Measurements from ENCODE around the gene TEN1. TPM values are rescaled to one million over a fixed set of nuclear protein-coding genes. Genes with fewer than 3 reads are reported as not detected.

Gene TEN1
- total and polyA plus RNA-seq, 5 donors, result 8.5 to 22.5 (median 10.9) TPM

DNA sequence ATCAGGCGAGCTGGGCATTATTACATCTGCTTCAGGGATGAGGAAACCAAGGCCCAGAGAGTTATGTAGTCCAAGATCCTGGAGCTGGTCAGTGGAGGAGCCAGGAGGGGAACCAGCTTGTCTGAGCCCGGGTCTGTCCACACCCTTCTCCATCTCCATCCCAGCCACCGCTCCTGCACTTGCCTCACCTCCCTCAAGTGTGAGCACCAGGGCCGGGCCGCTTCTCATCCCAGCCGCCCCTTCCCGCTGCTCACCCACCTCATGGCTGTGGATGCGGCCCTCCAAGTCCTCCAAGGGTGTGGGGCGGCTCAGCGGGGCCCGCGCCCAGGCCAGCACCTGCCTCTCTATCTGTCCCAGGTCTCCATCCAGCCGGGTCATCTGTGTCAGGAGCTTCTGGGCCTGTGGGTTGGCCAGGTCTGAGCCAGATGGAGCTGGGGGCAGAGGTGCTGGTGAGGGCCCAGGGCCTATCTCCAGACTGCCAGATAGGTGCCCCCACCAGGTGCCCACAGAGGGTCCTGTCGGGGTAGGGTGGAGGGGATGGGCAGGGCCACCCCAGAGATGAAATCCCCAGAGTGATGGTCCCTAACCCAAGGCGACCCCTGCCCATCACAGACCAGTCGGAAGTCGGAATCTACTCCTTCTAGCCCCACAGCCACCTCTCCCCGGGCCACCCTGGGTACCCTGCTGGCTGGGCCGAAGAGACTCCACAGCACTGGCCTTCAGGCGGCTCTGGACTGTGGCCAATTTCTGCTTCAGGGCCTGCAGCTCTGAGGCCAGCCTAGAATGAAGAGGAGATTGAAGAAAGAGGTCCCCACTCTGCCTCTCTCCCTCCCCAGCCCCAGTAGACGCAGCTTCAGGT lies 38.7 kb downstream of the TEN1 start:
- Histone ChIP-seq H3K4me1 (ENCODE audit: control insufficient read depth, insufficient read depth, low read length) (no peaks in the 10 kb centered on the region), H3K9me3 (ENCODE audit: control insufficient read depth, low read length) (no peaks in the 10 kb centered on the region), H3K27me3 (ENCODE audit: control insufficient read depth, insufficient read depth) (no peaks in the 10 kb centered on the region), H3K27ac (ENCODE audit: low read length) (no peak overlapping the region), H3K4me3 (ENCODE audit: low read length) (no peak overlapping the region)
- ATAC-seq (no peak), DNase-seq (peak in 2 of 3 donors; percentile 39 to 50)
- intact Hi-C loops (cut with DNase I), result loop anchor here in 3 of 4 donors (10.0 kb wide), 1 partner anchor 277 kb away; no protein-coding TSS in a partner anchor
- WGBS, result 87% methylated on average over 21 of the region's 21 CpGs

DNA sequence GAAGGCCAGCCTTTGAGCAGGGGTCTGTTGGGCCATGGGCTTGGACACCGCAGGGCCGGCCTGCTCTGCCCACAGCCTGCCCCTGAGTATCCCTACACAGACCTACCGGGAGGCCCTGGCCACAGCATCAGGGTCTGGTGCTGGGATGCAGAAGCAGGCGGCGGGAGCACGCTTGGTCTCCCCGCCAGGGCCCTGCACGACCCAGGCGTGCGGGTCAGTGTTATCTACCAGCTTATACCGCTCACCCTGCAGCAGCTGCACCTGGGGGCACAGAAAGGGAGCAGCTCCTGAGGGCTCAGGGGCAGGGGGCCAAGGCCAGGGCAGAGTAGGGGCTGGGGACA lies 39.3 kb downstream of the TEN1 start:
- Histone ChIP-seq H3K4me3 (ENCODE audit: low read length) (no peak overlapping the region), H3K9me3 (ENCODE audit: control insufficient read depth, low read length) (no peaks in the 10 kb centered on the region), H3K27ac (ENCODE audit: low read length) (no peak overlapping the region), H3K4me1 (ENCODE audit: control insufficient read depth, insufficient read depth, low read length) (no peaks in the 10 kb centered on the region), H3K27me3 (ENCODE audit: control insufficient read depth, insufficient read depth) (no peaks in the 10 kb centered on the region)
- ATAC-seq, result no peak
- WGBS, result 79% methylated on average over 11 of the region's 11 CpGs
- intact Hi-C loops (cut with DNase I), result loop anchor here in 3 of 4 donors (10.0 kb wide), 1 partner anchor 276 kb away; no protein-coding TSS in a partner anchor
- DNase-seq, result peak in 1 of 3 donors; percentile 23

DNA sequence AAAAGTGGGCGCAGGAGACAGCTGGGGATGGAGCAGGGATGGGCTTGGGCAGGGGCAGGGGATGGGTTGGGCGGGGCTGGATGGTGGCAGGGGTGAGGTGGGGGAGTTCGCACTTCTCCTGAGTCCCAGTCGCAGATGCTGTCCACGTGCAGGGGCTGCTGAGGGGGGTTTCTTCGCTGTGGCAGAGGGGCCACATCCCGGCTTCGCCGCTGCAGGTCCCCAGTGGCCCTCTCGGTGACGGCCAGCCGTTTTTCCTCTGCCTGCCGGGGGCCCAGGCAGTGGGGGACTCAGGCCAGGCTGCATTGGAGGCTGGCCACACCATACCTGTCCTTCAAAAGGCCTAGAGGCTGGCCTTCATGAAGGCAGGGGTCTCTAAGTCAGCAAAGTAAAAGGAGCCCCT lies 39.8 kb downstream of the TEN1 start:
- H3K4me1 ChIP-seq (ENCODE audit: control insufficient read depth, insufficient read depth, low read length), result no peaks in the 10 kb centered on the region
- DNase-seq (no peak), ATAC-seq (no peak)
- no peaks in the 10 kb centered on the region for H3K9me3 ChIP-seq (ENCODE audit: control insufficient read depth, low read length)
- no peaks in the 10 kb centered on the region for H3K27me3 ChIP-seq (ENCODE audit: control insufficient read depth, insufficient read depth)
- H3K4me3 ChIP-seq (ENCODE audit: low read length), result no peak overlapping the region
- 81% methylated on average over 13 of the region's 13 CpGs for WGBS
- no peak overlapping the region for H3K27ac ChIP-seq (ENCODE audit: low read length)
- intact Hi-C loops (cut with DNase I), result loop anchor here in 3 of 4 donors (10.0 kb wide), 1 partner anchor 276 kb away; no protein-coding TSS in a partner anchor

DNA sequence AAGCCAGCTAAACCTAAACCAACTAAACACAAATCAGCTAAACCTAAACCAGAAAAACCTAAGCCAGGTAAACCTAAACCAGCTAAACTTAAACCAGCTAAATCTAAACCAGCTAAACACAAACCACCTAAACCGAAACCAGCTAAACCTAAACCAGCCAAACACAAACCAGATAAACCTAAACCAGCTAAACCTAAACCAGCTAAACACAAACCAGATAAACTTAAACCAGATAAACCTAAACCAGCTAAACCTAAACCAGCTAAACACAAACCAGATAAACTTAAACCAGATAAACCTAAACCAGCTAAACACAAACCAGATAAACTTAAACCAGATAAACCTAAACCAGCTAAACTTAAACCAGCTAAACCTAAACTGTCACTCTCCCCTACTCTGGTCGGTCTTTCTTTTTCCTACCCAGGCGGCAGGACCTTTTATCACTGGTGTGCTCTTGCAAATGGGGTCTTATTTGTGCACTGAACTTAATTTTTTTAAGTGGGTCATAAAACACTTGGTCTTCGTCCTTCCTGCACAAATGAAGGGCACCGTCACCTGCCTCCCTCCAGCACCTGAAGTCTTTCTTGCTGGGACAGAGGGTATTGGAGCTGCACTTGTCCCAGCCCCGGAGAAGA lies 40.9 kb downstream of the TEN1 start:
- H3K27me3 ChIP-seq (ENCODE audit: control insufficient read depth, insufficient read depth), result no peaks in the 10 kb centered on the region
- no peaks in the 10 kb centered on the region for H3K9me3 ChIP-seq (ENCODE audit: control insufficient read depth, low read length)
- ATAC-seq, result no peak
- H3K4me3 ChIP-seq (ENCODE audit: low read length), result no peak overlapping the region
- intact Hi-C loops (cut with DNase I), result loop anchor here in 3 of 4 donors (10.0 kb wide), 1 partner anchor 275 kb away; no protein-coding TSS in a partner anchor
- WGBS, result 84% methylated on average over 6 of the region's 6 CpGs
- DNase-seq, result peak in 1 of 3 donors; percentile 1
- H3K27ac ChIP-seq (ENCODE audit: low read length), result no peak overlapping the region
- H3K4me1 ChIP-seq (ENCODE audit: control insufficient read depth, insufficient read depth, low read length), result no peaks in the 10 kb centered on the region

DNA sequence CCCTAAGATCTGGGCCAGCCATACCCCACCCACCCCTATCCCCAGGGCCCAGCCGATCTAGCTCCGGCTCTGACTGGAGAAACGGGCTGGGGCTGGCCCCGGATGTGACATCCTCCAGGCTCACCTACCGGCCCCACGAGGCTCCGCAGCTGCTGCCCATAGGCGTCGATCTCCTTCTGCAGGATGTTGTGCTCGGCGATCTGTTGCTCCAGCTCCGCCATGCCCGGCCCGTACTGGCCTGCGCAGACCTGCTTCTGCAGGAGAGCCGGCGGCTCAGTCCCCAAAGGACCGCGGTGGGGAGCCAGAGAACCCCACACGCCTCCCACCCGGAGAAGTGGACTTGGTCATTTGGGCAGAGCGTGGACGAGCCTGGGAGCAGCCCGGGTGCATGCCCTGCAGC lies 43.2 kb downstream of the TEN1 start:
- intact Hi-C loops (cut with DNase I), result no loop called here
- H3K4me1 ChIP-seq (ENCODE audit: control insufficient read depth, insufficient read depth, low read length), result no peaks in the 10 kb centered on the region
- H3K4me3 ChIP-seq (ENCODE audit: low read length), result no peak overlapping the region
- no peaks in the 10 kb centered on the region for H3K27me3 ChIP-seq (ENCODE audit: control insufficient read depth, insufficient read depth)
- WGBS, result 74% methylated on average over 24 of the region's 24 CpGs
- ATAC-seq (no peak), DNase-seq (peak in 2 of 3 donors; percentile 45 to 46)
- H3K9me3 ChIP-seq (ENCODE audit: control insufficient read depth, low read length), result no peaks in the 10 kb centered on the region
- H3K27ac ChIP-seq (ENCODE audit: low read length), result no peak overlapping the region

DNA sequence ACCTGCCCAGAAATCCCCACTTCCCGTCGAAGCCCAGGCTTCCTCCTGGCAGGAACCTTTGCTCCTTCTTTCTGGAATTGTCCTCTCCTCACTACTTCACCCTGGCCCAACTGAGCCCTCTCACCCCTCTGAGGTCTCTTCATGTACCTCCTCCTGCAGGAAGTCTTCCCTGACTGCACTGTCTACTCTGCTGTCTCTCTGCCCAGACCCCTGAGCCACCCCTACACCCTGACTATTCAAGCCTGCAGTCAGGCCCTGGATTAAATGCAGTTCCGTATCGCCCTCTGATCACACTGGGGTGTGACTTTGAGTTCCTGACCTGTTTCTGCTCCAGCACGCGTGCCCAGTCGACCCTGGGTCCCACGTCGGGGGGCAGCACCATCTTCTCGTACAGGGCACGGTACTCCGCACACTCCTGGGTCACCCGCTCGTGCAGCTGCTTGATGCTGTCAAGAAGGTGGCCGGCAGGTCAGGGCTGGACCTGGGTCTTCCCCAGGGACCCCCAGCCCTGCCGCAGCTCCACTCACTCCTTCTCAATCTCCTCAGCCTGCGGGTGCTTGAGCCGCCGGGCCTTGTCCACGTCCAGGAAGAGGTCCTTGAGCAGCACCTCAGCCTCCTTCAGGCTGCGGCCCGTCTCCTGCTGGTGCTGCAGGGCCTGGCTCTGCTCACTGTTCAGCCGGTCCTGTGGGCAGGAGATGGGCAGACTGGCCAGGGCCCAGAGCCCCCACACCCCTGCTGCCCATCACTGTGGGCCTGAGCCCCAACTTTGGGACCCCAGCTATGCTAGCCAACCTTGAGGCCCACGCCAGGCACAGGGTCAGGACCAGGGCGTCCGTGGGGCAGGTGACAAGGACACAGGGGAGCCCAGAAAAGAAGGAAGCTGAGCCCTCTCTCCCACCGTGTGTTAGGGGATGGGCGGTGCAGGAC lies 44.2 kb downstream of the TEN1 start:
- peak in 2 of 3 donors; percentile 19 to 42 for DNase-seq
- Histone ChIP-seq H3K4me3 (ENCODE audit: low read length) (no peak overlapping the region), H3K27ac (ENCODE audit: low read length) (no peak overlapping the region), H3K27me3 (ENCODE audit: control insufficient read depth, insufficient read depth) (no peaks in the 10 kb centered on the region), H3K9me3 (ENCODE audit: control insufficient read depth, low read length) (no peaks in the 10 kb centered on the region), H3K4me1 (ENCODE audit: control insufficient read depth, insufficient read depth, low read length) (no peaks in the 10 kb centered on the region)
- ATAC-seq, result no peak
- 86% methylated on average over 28 of the region's 28 CpGs for WGBS
- intact Hi-C loops (cut with DNase I), result no loop called here

DNA sequence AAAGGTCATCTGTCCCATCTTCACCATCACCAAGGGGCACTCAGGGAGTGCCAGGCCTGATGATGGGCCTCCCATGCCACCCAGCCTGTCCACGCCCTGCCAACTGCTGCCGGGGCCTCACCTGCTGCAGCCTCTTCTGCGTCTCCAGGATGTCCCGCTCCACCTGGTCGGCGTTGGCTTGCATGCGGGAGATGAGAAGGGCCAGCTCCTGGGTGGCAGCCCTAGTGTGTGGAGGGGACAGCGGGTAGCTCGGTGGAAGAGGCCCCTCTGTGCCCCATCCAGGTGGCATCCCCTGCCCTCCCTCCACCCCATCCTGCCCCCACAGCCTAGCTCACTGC lies 44.8 kb downstream of the TEN1 start:
- ATAC-seq, result no peak
- peak in 1 of 3 donors; percentile 43 for DNase-seq
- 93% methylated on average over 9 of the region's 9 CpGs for WGBS
- Histone ChIP-seq H3K27me3 (ENCODE audit: control insufficient read depth, insufficient read depth) (no peaks in the 10 kb centered on the region), H3K4me1 (ENCODE audit: control insufficient read depth, insufficient read depth, low read length) (no peaks in the 10 kb centered on the region), H3K27ac (ENCODE audit: low read length) (no peak overlapping the region), H3K9me3 (ENCODE audit: control insufficient read depth, low read length) (no peaks in the 10 kb centered on the region), H3K4me3 (ENCODE audit: low read length) (no peak overlapping the region)
- intact Hi-C loops (cut with DNase I), result no loop called here

DNA sequence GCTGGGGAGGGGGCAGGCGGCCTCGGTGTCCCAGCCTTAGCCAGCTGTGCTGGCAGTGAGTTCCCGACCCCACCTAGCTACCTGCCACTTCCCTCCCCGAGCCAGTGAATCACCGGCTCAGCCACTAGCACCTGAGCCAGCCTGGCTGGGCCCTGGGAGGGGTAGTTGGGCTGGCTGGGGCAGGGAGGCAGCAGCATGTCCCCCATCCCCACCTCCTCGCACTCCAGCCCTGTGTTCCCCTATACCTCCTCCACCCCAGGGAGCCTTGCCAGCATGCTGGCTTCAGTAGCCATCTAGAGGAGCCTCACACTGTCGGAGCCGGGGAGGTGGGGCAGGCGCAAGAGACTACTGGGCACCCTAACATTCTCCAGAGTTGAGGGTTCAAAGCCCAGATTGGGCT lies 45.3 kb downstream of the TEN1 start:
- intact Hi-C loops (cut with DNase I), result no loop called here
- no peaks in the 10 kb centered on the region for H3K27me3 ChIP-seq (ENCODE audit: control insufficient read depth, insufficient read depth)
- ATAC-seq, result no peak
- H3K4me3 ChIP-seq (ENCODE audit: low read length), result no peak overlapping the region
- WGBS, result 88% methylated on average over 9 of the region's 9 CpGs
- peak in 2 of 3 donors; percentile 26 to 41 for DNase-seq
- H3K27ac ChIP-seq (ENCODE audit: low read length), result no peak overlapping the region
- H3K9me3 ChIP-seq (ENCODE audit: control insufficient read depth, low read length), result no peaks in the 10 kb centered on the region
- no peaks in the 10 kb centered on the region for H3K4me1 ChIP-seq (ENCODE audit: control insufficient read depth, insufficient read depth, low read length)

DNA sequence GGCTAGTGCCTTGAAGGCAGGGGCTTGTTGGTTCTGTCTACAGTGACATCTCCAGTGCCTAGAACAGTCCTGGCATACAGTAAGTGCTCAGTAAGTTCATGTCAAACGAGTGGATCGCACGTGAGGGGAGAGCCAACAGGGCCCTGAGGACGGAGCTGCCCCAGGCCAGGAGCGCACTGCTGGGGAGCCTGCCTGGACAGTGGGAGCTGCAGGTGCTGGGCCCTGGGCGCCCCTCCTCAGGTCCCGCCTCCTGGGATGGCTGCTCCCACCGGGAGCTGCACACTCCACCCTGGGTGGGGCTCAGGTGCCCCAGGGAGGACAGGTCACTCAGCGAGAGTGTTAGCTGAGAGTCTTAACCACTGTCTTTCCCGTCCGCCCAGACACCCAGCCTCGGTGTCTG lies 46.3 kb downstream of the TEN1 start:
- no peaks in the 10 kb centered on the region for H3K4me1 ChIP-seq (ENCODE audit: control insufficient read depth, insufficient read depth, low read length)
- intact Hi-C loops (cut with DNase I), result no loop called here
- DNase-seq, result peak in 2 of 3 donors; percentile 6 to 44
- H3K4me3 ChIP-seq (ENCODE audit: low read length), result no peak overlapping the region
- 91% methylated on average over 12 of the region's 12 CpGs for WGBS
- H3K27me3 ChIP-seq (ENCODE audit: control insufficient read depth, insufficient read depth), result no peaks in the 10 kb centered on the region
- H3K9me3 ChIP-seq (ENCODE audit: control insufficient read depth, low read length), result no peaks in the 10 kb centered on the region
- H3K27ac ChIP-seq (ENCODE audit: low read length), result no peak overlapping the region
- no peak for ATAC-seq

DNA sequence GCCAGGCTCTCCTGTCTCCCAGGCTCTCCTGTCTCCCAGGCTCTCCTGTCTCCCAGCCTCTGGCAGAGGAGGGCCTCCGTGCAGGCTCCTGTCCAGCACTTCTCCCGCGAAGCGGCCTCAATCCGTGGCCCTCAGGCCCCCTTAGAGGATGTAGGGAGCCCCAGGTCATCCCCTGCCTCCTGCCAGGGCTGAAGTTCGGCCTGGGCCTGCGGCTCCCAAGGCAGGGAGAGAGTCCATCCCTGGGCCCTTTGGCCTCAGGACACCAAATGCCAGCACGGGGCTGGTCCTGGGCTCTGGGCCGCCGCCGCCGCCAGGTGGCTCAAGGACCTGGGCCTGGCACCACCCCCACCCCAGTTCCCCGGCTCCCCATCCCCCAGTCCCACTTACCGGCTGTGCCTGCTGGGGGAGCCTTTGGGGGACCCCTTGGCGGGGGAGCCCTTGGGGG lies 47.7 kb downstream of the TEN1 start:
- H3K27me3 ChIP-seq (ENCODE audit: control insufficient read depth, insufficient read depth), result no peaks in the 10 kb centered on the region
- no peak for ATAC-seq
- H3K4me1 ChIP-seq (ENCODE audit: control insufficient read depth, insufficient read depth, low read length), result no peaks in the 10 kb centered on the region
- peak in 1 of 3 donors; percentile 20 for DNase-seq
- no peak overlapping the region for H3K27ac ChIP-seq (ENCODE audit: low read length)
- WGBS, result 81% methylated on average over 15 of the region's 15 CpGs
- H3K4me3 ChIP-seq (ENCODE audit: low read length), result no peak overlapping the region
- no peaks in the 10 kb centered on the region for H3K9me3 ChIP-seq (ENCODE audit: control insufficient read depth, low read length)
- intact Hi-C loops (cut with DNase I), result no loop called here
